Cerebellar cortex (tissue), 1 donor: ENCODE data around the gene SMNDC1.
A peak's percentile ranks its signal among the peaks of the same experiment; 100 is the strongest.
"Not testable (repeated sequence)": the region's sequence is repeated elsewhere in the genome, so short reads cannot be mapped to it uniquely, and the experiment has no call there.

Experiments
- DNase-seq: peaks from one replicate; pipeline ENCODE4 v3.0.0-alpha.2; 2015; ENCODE audit warnings: low spot score

The SMNDC1 gene

GRCh38 chr10:110284262-110284661 lies 20.5 kb downstream of the SMNDC1 start:
- DNase-seq, result no peak

DNA sequence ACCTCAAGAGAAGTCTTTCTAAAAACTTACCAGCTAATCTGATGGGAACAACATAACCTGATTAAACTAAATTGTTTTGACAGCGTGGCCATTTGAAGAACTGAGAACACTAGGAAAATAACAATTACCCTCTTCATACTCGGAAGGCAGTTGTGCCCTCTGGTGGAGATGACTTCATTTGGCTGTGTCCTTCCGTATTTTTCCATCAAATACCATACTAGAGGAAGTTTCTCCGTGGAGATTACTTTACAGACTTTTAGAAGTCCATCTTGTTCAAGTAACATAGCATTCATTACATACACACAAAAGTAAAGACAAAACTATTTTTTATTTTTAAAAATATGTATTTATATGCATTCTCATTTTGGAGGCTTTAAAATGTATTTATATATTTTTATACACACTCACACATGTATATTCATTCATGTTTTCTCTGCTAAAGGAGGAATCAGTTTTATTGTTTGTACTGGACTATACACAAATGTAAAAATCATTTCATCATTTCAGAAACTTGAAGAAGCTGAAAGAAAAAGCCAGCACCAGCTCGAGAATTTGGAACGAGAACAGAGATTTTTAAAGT lies 25.2 kb downstream of the SMNDC1 start:
- peak; percentile 88 for DNase-seq

DNA sequence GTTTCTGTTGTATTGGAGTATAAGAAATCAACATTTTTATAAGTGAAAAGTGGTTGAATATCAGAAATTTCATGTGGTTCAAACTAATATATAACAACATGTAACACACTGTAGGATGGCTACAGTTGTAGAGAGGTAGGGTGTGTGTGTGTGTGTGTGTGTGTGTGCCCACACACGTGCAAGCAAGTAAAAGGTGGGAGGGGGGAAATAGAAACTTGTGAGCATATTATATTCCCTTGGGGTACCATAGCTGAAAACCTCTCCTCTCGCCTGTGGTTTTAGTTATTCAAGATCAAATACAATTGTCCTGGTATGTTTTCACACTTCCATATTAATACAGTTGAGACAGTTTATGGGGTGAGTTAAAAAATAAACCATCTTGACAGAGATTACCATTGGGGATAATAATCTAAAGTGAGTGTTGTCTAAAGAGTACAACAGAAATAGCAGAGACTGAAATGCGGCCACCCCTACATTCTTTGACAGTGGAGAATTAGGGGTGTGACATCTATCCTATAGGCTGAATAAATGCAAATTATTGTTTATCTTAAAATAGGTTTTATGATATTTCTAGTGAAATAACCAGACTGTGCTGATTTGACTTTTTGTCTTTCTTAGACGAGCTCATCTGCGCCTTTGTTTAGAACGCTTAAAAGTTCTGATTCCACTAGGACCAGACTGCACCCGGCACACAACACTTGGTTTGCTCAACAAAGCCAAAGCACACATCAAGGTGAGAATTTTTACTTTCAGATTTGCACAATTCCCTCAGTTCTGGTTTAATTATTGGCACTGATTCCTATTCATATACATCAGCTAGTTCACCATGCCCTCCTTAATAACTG lies 25.9 kb downstream of the SMNDC1 start:
- DNase-seq, result no peak

DNA sequence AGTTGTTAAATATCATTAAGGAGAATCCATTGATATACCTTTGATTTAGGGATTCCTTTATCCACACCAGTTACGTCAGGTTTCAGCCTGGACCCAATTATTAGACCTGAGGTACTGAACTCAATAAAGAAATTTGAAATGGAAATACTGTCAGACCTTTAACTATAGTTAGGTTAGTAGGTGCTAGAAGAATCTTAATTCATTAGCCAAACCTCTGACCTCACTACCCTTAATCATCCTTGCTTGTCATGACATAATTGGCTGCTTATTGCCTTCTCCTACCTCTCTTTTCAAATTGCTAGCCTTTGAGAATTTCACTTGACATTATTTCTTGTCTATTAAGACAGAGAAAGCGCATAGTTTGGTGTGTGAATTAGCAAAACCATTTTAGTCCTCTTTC lies 27.1 kb downstream of the SMNDC1 start:
- no peak for DNase-seq

- DNase-seq, result no peak
Measured at GRCh38 chr10:110276603-110277002, 28.1 kb downstream of the SMNDC1 start.

GRCh38 chr10:110275128-110275729 lies 29.5 kb downstream of the SMNDC1 start:
- DNase-seq, result peak; percentile 94

- no peak for DNase-seq
Measured at GRCh38 chr10:110274647-110275046, 30.1 kb downstream of the SMNDC1 start.

DNA sequence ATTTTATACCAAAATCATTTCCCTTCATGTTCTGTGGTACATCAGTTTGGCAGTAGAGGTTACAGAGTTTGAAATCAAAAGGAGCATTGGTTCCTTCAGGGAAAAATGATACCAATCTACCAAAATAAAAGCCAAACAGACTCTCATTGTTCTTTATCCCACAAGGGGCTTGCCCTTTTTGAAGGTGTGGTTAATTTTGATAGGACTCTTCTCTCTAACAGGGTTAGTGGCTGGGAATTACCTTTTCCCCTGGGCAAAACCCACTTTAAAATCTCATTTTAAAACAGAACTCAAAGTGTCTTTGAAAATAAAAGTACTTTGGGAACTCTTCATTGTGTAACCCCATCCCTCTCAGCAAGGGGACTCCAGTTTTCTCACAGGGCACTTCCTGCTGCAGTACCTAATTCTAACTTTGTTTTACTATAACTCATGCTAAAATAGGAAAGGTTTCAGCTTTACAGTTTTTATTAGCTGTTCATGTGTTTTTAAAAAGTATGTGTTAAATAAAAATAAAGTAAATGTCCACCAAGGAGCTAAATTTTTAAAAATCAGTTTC lies 30.6 kb downstream of the SMNDC1 start:
- DNase-seq, result no peak

DNA sequence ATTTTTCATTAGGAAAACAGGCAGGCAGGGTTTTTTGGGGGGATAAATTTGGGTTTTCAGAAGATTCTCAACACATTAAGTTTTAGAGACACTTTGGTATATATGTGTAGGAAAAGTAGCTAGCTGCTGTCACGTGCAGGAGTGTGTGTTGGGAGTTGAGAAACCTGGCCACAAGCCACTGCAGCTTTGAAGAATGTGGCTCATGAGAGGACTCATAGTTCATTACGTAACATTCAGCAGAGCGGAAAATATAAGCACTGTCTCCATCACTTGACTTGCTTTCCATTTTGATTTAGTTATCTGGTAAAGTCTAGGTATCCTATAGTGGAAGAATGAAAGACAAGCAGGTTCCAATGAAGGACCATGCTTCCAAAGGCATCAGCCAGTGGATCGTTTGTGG lies 31.2 kb downstream of the SMNDC1 start:
- peak; percentile 72 for DNase-seq

DNA sequence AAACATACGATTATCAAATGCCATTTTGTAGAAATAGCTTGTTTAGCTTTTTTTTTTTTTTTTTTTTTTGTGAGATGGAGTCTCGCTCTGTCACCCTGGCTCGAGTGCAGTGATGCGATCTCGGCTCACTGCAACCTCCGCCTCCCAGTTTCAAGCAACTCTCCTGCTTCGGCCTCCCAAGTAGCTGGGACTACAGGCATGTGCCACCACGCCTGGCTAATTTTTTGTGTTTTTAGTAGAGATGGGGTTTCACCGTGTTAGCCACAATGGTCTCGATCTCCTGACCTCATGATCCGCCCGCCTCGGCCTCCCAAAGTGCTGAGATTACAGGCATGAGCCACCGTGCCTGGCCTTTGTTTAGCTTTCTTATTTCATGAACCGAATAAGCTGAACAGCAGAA lies 31.7 kb downstream of the SMNDC1 start:
- DNase-seq, result not testable (repeated sequence)

GRCh38 chr10:110269374-110270318 lies 35.1 kb downstream of the SMNDC1 start:
- peak; percentile 59 for DNase-seq

DNA sequence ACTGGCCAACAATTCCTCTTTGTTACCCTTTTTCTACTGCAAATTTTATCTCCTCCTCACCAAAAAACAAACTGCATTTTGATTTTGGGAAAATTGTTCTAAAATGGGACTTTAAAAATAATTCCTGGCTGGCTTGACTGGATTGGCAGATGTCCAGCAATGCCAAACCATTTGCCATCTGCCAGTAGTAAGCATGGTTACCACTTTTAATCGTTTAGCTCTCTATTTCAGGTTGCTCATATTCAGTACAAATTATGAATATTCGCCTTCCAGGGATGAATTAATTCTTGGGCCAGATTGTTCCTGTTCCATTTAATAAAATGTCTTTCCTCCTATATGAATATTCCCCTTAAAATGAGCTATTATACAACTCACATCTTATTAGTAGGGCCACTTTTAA lies 35.7 kb downstream of the SMNDC1 start:
- peak; percentile 83 for DNase-seq

DNA sequence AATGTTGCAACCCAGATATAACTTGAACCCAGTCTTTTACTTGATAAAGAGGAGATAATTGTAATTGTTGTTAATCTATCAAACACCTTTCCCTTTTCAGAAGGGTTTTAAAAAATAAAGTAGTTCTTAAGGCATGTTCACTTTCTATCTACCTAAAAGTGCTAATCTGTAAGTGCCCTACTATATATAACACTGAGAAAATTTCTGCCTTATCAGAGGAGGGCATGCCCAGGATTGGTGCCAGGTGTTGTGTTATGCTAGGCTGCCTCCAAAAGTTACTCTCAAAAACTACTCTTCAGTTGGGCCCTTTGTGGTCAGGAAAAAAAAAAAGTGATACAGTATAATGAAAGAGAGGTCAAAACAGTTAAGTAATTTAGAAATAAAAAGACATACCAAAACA lies 36.3 kb downstream of the SMNDC1 start:
- DNase-seq, result peak; percentile 60

- peak; percentile 63 for DNase-seq
Measured at GRCh38 chr10:110267276-110267675, 37.4 kb downstream of the SMNDC1 start.

- DNase-seq, result no peak
Measured at GRCh38 chr10:110265573-110266193, 39.0 kb downstream of the SMNDC1 start.

DNA sequence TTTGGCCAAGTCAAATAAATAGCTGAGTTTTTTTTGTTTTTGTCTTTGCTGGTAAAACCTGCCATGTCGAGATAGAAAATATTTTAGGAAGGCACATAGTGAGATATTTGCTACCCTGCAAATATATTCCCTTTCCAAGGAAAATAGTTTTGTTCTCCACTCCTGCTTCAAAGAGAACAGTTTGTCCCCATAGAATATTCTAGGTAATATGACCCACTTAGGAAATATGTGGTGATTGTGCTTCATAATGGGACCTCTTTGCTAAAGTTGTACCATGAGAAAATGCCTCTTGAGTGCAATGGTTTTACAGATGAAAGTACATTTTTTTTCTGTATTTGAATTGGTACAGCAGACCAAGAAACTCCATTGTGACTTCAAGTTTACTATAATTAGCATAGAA lies 41.6 kb downstream of the SMNDC1 start:
- no peak for DNase-seq

GRCh38 chr10:110260746-110261477 lies 43.8 kb downstream of the SMNDC1 start:
- DNase-seq, result no peak

- DNase-seq, result no peak
Measured at GRCh38 chr10:110259317-110259716, 45.4 kb downstream of the SMNDC1 start.

GRCh38 chr10:110258542-110258941 lies 46.2 kb downstream of the SMNDC1 start:
- DNase-seq, result no peak

DNA sequence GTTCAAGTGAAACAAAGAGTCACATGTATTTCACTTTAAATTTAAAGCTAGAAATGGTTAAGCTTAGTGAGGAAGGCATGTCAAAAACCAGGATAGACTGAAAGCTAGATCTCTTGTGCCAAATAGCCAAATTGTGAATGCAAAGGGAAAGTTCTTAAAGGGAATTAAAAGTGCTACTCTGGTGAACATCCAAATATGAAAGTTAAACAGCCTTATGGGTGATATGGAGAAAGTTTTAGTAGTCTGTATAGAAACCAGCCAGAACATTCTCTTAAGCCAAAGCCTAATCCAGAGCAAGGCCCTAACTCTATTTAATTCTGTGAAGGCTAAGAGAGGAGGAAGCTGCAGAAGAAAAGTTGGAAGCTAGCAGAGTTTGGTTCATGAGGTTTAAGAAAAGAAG lies 50.3 kb downstream of the SMNDC1 start:
- DNase-seq, result no peak

GRCh38 chr10:110252151-110252550 lies 52.6 kb downstream of the SMNDC1 start:
- DNase-seq, result no peak
